ENCODE results near the gene CDCA4.

CDCA4 gene

DNA sequence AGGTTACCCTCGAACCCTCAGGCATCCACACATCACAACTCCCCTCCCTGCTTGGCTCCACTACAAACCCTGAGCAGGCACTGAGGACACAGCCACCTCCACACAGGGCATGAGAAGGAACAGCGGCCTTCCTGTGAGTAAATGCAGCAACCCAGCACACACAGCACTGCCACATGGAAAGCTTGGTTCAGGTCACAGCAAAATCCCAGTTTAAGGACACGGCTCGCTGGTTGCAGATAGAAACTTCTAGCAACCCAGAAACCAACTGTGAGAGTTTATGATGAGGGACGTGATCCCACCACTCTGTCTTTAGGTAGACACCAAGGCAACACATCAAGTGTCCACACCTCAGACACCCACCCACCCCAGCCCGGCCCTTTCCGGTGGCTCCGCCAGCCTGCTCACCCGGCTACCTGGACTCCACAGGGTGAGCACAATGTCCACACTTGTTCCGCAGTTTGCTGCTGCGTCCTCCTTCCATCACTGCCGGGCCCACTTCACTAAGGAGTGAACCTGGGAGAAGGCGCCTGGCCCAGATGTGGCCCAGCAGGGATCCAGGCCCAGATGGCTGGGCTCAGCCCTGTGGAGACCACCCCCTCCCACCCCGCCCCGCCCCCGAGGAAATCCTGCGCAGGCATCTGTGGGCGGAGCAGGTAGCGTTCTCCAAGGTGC, 13.2 kb downstream of the CDCA4 start:
- Histone ChIP-seq H3K36me3 (ENCODE audit: low read length) (peaks cover 10% of the 10 kb centered on the region; the same call in 1 of the 2 replicates), H3K27me3 (ENCODE audit: low read length) (no peaks in the 10 kb centered on the region)

DNA sequence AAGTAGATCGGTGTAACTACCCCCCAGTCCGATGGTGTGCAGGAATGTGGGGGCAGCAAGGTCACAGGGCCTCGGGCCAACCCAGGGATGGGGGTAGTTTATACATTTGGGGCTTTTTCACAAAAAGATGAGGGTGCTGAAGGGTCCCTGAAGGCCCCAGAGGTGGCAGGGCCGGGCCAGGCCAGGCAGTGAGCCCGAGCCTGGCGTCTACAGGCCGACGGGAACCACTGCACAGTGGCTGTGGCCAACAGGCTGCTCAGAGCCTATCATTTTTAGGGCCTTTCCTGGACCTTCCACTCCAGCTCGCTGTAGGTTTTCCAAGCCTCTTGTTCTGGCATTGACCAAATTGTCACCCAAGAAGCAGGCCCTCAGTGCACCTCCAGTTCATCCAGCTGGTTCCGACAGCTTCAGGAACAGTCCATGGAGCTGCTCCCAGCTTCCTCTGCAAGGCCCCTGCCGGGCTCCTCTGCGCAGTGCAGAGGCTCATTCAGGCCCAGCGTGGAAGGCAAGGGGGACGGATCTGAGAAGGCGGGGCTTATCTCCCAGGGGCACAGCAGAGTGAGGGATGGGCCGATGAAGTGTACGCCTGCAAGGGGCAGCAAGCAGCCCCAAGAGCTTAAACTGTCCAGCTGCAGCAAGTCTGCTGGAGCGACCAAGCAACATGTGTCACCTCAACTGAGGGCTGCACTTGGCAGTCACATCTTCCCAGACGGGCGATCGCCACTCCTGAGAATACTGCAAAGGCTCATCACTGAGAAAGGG, 13.9 kb downstream of the CDCA4 start:
- Histone ChIP-seq H3F3A (ENCODE audit: insufficient read depth) (peaks cover 6% of the 10 kb centered on the region; the same call in 1 of the 2 replicates), H3K27ac (ENCODE audit: low read depth, low read length) (no peak overlapping the region), H3K9me2 (replicated peaks; ENCODE audit: insufficient read depth, low read length) (no peaks in the 10 kb centered on the region), H4K20me1 (ENCODE audit: low read depth, low read length) (peaks cover 29% of the 10 kb centered on the region), H3K4me2 (ENCODE audit: low read depth, low read length, poor library complexity, severe bottlenecking) (no peak overlapping the region), H3K36me3 (ENCODE audit: low read length) (peaks cover 10% of the 10 kb centered on the region; the same call in 1 of the 2 replicates), H3K9ac (ENCODE audit: low read length) (no peak overlapping the region), H3K9me3 (ENCODE audit: insufficient read depth, low read length) (no peaks in the 10 kb centered on the region), H2AFZ (ENCODE audit: low read depth, low read length, severe bottlenecking) (no peak overlapping the region), H3K4me3 (ENCODE audit: insufficient read depth, low read length, poor library complexity, severe bottlenecking) (no peak overlapping the region), H3K27me3 (ENCODE audit: low read length) (no peaks in the 10 kb centered on the region), H3K79me2 (ENCODE audit: insufficient read depth, low read length) (peaks cover 37% of the 10 kb centered on the region)
- TF ChIP-seq EZH2phosphoT487 (conservative IDR thresholded peaks at IDR 0.05; ENCODE audit: low read length): no peak
- TF ChIP-seq, protein P1, sequence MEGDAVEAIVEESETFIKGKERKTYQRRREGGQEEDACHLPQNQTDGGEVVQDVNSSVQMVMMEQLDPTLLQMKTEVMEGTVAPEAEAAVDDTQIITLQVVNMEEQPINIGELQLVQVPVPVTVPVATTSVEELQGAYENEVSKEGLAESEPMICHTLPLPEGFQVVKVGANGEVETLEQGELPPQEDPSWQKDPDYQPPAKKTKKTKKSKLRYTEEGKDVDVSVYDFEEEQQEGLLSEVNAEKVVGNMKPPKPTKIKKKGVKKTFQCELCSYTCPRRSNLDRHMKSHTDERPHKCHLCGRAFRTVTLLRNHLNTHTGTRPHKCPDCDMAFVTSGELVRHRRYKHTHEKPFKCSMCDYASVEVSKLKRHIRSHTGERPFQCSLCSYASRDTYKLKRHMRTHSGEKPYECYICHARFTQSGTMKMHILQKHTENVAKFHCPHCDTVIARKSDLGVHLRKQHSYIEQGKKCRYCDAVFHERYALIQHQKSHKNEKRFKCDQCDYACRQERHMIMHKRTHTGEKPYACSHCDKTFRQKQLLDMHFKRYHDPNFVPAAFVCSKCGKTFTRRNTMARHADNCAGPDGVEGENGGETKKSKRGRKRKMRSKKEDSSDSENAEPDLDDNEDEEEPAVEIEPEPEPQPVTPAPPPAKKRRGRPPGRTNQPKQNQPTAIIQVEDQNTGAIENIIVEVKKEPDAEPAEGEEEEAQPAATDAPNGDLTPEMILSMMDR (IDR thresholded peaks at IDR 0.05; ENCODE audit: insufficient read depth, low read length, poor library complexity, severe bottlenecking): no peak

More for the DNA sequence above, 13.2 kb downstream of the CDCA4 start:
- Histone ChIP-seq H3K79me2 (ENCODE audit: insufficient read depth, low read length) (peaks cover 44% of the 10 kb centered on the region), H2AFZ (ENCODE audit: low read depth, low read length, severe bottlenecking) (no peak overlapping the region), H3K4me3 (ENCODE audit: insufficient read depth, low read length, poor library complexity, severe bottlenecking) (no peak overlapping the region), H3K27ac (ENCODE audit: low read depth, low read length) (no peak overlapping the region), H3K4me2 (ENCODE audit: low read depth, low read length, poor library complexity, severe bottlenecking) (no peak overlapping the region), H3F3A (ENCODE audit: insufficient read depth) (peaks cover 6% of the 10 kb centered on the region; the same call in 1 of the 2 replicates), H3K9me2 (replicated peaks; ENCODE audit: insufficient read depth, low read length) (no peaks in the 10 kb centered on the region), H4K20me1 (ENCODE audit: low read depth, low read length) (peaks cover 29% of the 10 kb centered on the region), H3K9ac (ENCODE audit: low read length) (no peak overlapping the region), H3K9me3 (ENCODE audit: insufficient read depth, low read length) (no peaks in the 10 kb centered on the region)
- TF ChIP-seq EZH2phosphoT487 (conservative IDR thresholded peaks at IDR 0.05; ENCODE audit: low read length): no peak
- TF ChIP-seq, protein P1 (IDR thresholded peaks at IDR 0.05; ENCODE audit: insufficient read depth, low read length, poor library complexity, severe bottlenecking): no peak

DNA sequence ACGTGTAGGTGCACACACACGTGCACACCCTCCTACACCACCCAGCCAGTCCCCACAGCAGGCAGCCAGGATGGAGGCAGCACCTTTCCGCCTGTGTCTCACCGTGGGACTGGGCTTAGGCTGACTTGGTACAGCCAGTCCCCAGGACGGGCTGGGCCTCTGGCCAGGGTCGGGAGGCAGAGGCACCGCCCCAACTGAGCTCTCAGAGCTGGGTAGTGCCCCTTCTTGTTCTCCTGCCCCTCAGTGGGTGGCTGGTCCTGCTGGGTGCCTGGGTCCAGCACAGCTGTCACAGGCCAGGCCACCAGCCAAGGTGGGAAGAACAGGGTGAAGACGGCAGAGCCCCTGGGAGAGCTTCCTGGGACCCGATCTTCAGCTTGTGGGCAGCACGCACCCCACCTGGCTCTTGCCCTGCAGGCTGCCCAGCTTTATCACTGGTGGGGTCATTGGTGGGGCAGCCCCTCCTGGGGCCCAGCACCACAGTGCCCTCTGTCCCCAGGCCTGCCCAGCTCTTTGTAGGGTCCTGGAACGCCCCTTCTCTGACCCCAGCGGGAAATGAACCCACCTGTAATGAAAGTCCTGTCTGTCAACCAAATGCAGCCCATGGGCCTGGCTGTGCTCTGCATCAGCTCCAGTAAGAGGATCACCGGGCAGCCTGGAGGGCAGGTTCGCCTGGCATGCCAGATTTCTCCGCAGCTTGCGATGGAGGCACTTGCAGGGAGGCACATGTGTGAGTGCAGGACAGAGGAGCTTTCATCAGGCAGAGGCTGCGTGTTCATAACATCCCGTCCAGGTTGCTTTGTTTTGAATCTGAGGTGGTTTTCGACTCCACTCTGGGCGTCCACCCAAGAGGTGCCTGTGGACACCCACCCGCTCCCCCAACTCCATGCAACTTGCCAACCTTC, 14.7 kb downstream of the CDCA4 start:
- Histone ChIP-seq H2AFZ (ENCODE audit: low read depth, low read length, severe bottlenecking) (no peak overlapping the region), H3K9ac (ENCODE audit: low read length) (no peak overlapping the region), H4K20me1 (ENCODE audit: low read depth, low read length) (peaks cover 21% of the 10 kb centered on the region; the same call in 1 of the 2 replicates), H3K36me3 (ENCODE audit: low read length) (peaks cover 10% of the 10 kb centered on the region; the same call in 1 of the 2 replicates), H3K9me2 (replicated peaks; ENCODE audit: insufficient read depth, low read length) (no peaks in the 10 kb centered on the region), H3K9me3 (ENCODE audit: insufficient read depth, low read length) (no peaks in the 10 kb centered on the region), H3K27me3 (ENCODE audit: low read length) (no peaks in the 10 kb centered on the region), H3F3A (ENCODE audit: insufficient read depth) (peaks cover 6% of the 10 kb centered on the region; the same call in 1 of the 2 replicates), H3K4me2 (ENCODE audit: low read depth, low read length, poor library complexity, severe bottlenecking) (no peak overlapping the region), H3K4me3 (ENCODE audit: insufficient read depth, low read length, poor library complexity, severe bottlenecking) (no peak overlapping the region), H3K79me2 (ENCODE audit: insufficient read depth, low read length) (peaks cover 29% of the 10 kb centered on the region), H3K27ac (ENCODE audit: low read depth, low read length) (no peak overlapping the region)
- TF ChIP-seq EZH2phosphoT487 (conservative IDR thresholded peaks at IDR 0.05; ENCODE audit: low read length): no peak
- TF ChIP-seq, protein P1 (IDR thresholded peaks at IDR 0.05; ENCODE audit: insufficient read depth, low read length, poor library complexity, severe bottlenecking): no peak
